ENCODE measurements around the gene C2orf49. TPM values are rescaled to one million over a fixed set of nuclear protein-coding genes. Genes with fewer than 3 reads are reported as not detected.

Gene C2orf49
- total RNA-seq, 1 experiment from 2014 or later: 17.2 TPM

DNA sequence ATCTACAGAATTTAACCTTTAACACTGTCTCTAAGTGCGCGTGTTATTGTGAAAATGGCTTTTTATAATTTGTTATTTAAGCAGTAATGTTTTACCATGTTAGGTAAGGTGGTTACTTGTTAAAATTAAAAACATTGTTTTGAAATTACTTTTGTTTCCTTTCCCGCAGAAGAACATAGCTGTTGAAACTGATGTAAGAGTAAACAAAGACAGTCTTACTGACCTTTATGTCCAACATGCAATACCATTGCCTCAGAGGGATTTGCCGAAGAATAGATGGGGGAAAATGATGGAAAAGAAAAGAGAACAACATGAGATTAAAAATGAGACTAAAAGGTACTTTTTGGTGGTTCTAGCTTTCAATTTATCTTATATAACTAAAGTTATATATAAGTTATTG, 2.1 kb downstream of the C2orf49 start:
- no peaks in the 10 kb centered on the region for H3K27me3 ChIP-seq (ENCODE audit: insufficient read depth, low read length)
- H3K4me1 ChIP-seq (ENCODE audit: control insufficient read depth in 1 of 2, insufficient read depth in 2 of 2, low read length in 2 of 2): peaks cover 7 to 17% of the 10 kb centered on the region in 2 experiments
- DNase-seq (ENCODE audit: low read depth, low spot score) (no peak), ATAC-seq (no peak)
- intact Hi-C loops (cut with micrococcal nuclease): loop anchor here (5.0 kb wide), 1 partner anchor 63 kb away; no protein-coding TSS in a partner anchor
- no peaks in the 10 kb centered on the region for H3K9me2 ChIP-seq (ENCODE audit: insufficient read depth)
- no peak for TF ChIP-seq YY1 (IDR thresholded peaks at IDR 0.05; ENCODE audit: extremely low read depth, insufficient replicate concordance, low read depth, low read length)
- no peaks in the 10 kb centered on the region for H3K9me3 ChIP-seq (ENCODE audit: control insufficient read depth in 1 of 2, insufficient read depth in 1 of 2, low read depth in 1 of 2, low read length in 2 of 2)
- no peak overlapping the region for H3K9ac ChIP-seq (ENCODE audit: low read length)
- RAD21 ChIA-PET (ENCODE audit: low non-redundant PET in 1 of 2, low total read pairs in 2 of 2, uncharacterized antibody in 2 of 2, unreplicated experiment in 2 of 2): interaction anchor here in 1 of 2 experiments (0.6 kb wide), 1 partner anchor 182 kb away, joined by 3 read pairs; no protein-coding TSS in a partner anchor
- no peak overlapping the region for H3K4me3 ChIP-seq (replicated peaks in 1 of 2; ENCODE audit: low read depth in 1 of 2, low read length in 2 of 2)
- peak overlapping the region; percentile 85; the same call in 1 of the 2 replicates for H3K4me2 ChIP-seq (ENCODE audit: low read length)
- H3K27ac ChIP-seq (ENCODE audit: low read depth, low read length): no peak overlapping the region
- CTCF ChIA-PET: interaction anchor here (1.5 kb wide), 1 partner anchor 182 kb away, joined by 4 read pairs; no protein-coding TSS in a partner anchor
- H3K79me2 ChIP-seq (ENCODE audit: insufficient read depth, low read length): peaks cover 67% of the 10 kb centered on the region
- POLR2A ChIA-PET: no interaction called here
- H3K36me3 ChIP-seq (ENCODE audit: control insufficient read depth in 1 of 2, insufficient read depth in 2 of 2, low read length in 2 of 2): peaks cover 21 to 36% of the 10 kb centered on the region in 2 experiments; a peak in 3 of 4 replicates
- BruUV-seq (replicated peaks): no TSS peak
- H2AFZ ChIP-seq (ENCODE audit: low read depth, low read length, poor library complexity, severe bottlenecking): no peak overlapping the region
- no peaks in the 10 kb centered on the region for H4K20me1 ChIP-seq (ENCODE audit: insufficient read depth)

- TF ChIP-seq RAD21 (IDR thresholded peaks at IDR 0.05; ENCODE audit: low read depth): peak; percentile 66
- TF ChIP-seq ZFX (IDR thresholded peaks at IDR 0.05): no peak
- TF ChIP-seq, protein P1, sequence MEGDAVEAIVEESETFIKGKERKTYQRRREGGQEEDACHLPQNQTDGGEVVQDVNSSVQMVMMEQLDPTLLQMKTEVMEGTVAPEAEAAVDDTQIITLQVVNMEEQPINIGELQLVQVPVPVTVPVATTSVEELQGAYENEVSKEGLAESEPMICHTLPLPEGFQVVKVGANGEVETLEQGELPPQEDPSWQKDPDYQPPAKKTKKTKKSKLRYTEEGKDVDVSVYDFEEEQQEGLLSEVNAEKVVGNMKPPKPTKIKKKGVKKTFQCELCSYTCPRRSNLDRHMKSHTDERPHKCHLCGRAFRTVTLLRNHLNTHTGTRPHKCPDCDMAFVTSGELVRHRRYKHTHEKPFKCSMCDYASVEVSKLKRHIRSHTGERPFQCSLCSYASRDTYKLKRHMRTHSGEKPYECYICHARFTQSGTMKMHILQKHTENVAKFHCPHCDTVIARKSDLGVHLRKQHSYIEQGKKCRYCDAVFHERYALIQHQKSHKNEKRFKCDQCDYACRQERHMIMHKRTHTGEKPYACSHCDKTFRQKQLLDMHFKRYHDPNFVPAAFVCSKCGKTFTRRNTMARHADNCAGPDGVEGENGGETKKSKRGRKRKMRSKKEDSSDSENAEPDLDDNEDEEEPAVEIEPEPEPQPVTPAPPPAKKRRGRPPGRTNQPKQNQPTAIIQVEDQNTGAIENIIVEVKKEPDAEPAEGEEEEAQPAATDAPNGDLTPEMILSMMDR (IDR thresholded peaks at IDR 0.05 in 2 of 3, conservative IDR thresholded peaks at IDR 0.05 in 1 of 3; ENCODE audit: borderline replicate concordance in 1 of 3, insufficient read depth in 1 of 3, low read depth in 2 of 3, low read length in 2 of 3): peak; percentile 36 to 60 (median 54); a peak in 5 of 6 replicates
- CTCF ChIA-PET: interaction anchor here (0.9 to 4.4 kb wide), 6 partner anchors 171 to 202 kb away, joined by 3 to 48 read pairs (median 8); no protein-coding TSS in a partner anchor
- RAD21 ChIA-PET (ENCODE audit: low non-redundant PET in 1 of 2, low total read pairs in 2 of 2, uncharacterized antibody in 2 of 2, unreplicated experiment in 2 of 2): interaction anchor here in 1 of 2 experiments (0.6 to 1.0 kb wide), 3 partner anchors 174 to 731 kb away, joined by 3 read pairs; no protein-coding TSS in a partner anchor
- Histone ChIP-seq H3K4me3 (replicated peaks in 1 of 2; ENCODE audit: low read depth in 1 of 2, low read length in 2 of 2) (no peak overlapping the region), H3K27me3 (ENCODE audit: insufficient read depth, low read length) (no peaks in the 10 kb centered on the region), H3K9ac (ENCODE audit: low read length) (no peak overlapping the region), H4K20me1 (ENCODE audit: insufficient read depth) (no peaks in the 10 kb centered on the region; the same call in 1 of the 2 replicates), H3K36me3 (ENCODE audit: control insufficient read depth in 1 of 2, insufficient read depth in 2 of 2, low read length in 2 of 2) (peaks cover 32 to 60% of the 10 kb centered on the region in 2 experiments; a peak in 3 of 4 replicates), H3K4me1 (ENCODE audit: control insufficient read depth in 1 of 2, insufficient read depth in 2 of 2, low read length in 2 of 2) (no peaks in the 10 kb centered on the region), H3K9me2 (ENCODE audit: insufficient read depth) (no peaks in the 10 kb centered on the region), H3K9me3 (ENCODE audit: control insufficient read depth in 1 of 2, insufficient read depth in 1 of 2, low read depth in 1 of 2, low read length in 2 of 2) (no peaks in the 10 kb centered on the region), H2AFZ (ENCODE audit: low read depth, low read length, poor library complexity, severe bottlenecking) (no peak overlapping the region), H3K79me2 (ENCODE audit: insufficient read depth, low read length) (peaks cover 26% of the 10 kb centered on the region), H3K4me2 (ENCODE audit: low read length) (no peak overlapping the region), H3K27ac (ENCODE audit: low read depth, low read length) (no peak overlapping the region)
- no peak for DNase-seq (ENCODE audit: low read depth, low spot score)
- intact Hi-C loops (cut with micrococcal nuclease): loop anchor here (1.0 kb wide), 1 partner anchor 176 kb away; no protein-coding TSS in a partner anchor
- POLR2A ChIA-PET: no interaction called here
- no TSS peak for BruUV-seq (replicated peaks)
- ATAC-seq: peak; percentile 63; the same call in 1 of the 2 replicates
Measured at GRCh38 chr2:105344704-105345345, 7.5 kb downstream of the C2orf49 start.
